NB4 (cell line): ENCODE data around the gene NPPC.
"Not testable (repeated sequence)": the region's sequence is repeated elsewhere in the genome, so short reads cannot be mapped to it uniquely, and the experiment has no call there.

Experiments
- DNase-seq: peaks from one replicate; pipeline ENCODE4 v3.0.0; 2010; ENCODE audit warnings: low read depth
- H3K4me3 ChIP-seq: one replicate; pipeline ENCODE4 v1.5.1; 2011; ENCODE audit warnings: mild to moderate bottlenecking, low read depth, low read length, moderate library complexity
- MYC ChIP-seq: IDR thresholded peaks from 2 replicates; pipeline ENCODE4 v1.6.1; 2011; ENCODE audit warnings: low read depth, low read length
- POLR2A ChIP-seq: IDR thresholded peaks from 2 replicates; pipeline ENCODE4 v1.6.1; 2011; ENCODE audit warnings: mild to moderate bottlenecking; ENCODE audit not compliant: insufficient read length; ENCODE audit errors: extremely low read depth
- TF ChIP-seq, protein P1 (sequence below): IDR thresholded peaks from one replicate; pipeline ENCODE4 v1.5.1; 2012; ENCODE audit warnings: low read depth, low read length
- TF ChIP-seq, protein P2 (sequence below): IDR thresholded peaks from 2 replicates; pipeline ENCODE4 v1.6.1; 2011; ENCODE audit warnings: low read depth, low read length

Gene NPPC

DNA sequence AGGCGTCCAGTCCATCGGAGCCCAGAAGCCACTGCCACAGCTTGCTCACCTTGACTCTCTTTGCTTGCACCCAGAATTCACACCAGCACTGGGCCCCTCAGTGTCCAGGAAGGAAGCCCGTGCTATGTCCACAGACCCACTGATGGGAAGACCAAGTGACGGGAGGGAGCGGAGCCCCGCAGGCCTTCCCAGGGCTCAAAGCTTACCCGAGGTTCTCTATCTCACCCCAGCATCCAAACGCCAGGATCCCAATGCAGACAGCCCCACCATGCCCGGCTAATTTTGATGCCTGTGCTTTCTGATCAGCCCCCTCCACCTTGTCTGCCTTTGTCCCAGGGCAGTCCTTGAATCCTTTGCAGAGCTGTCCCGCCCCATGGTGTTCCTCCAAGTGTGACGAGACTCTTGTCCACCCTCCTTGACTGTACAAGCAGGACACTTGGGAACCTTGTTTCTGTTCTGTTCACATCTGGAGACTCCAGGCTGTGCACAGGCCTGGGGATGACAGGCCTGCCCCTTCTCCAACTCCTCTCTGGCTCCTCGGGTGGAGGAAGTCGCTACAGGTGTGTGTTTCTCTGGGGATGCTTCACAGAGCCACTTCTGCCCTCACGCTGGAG lies 12.0 kb downstream of the NPPC start:
- H3K4me3 ChIP-seq: no peak overlapping the region
- DNase-seq: no peak
- TF ChIP-seq POLR2A (no peak), MYC (no peak)
- TF ChIP-seq, protein P1, sequence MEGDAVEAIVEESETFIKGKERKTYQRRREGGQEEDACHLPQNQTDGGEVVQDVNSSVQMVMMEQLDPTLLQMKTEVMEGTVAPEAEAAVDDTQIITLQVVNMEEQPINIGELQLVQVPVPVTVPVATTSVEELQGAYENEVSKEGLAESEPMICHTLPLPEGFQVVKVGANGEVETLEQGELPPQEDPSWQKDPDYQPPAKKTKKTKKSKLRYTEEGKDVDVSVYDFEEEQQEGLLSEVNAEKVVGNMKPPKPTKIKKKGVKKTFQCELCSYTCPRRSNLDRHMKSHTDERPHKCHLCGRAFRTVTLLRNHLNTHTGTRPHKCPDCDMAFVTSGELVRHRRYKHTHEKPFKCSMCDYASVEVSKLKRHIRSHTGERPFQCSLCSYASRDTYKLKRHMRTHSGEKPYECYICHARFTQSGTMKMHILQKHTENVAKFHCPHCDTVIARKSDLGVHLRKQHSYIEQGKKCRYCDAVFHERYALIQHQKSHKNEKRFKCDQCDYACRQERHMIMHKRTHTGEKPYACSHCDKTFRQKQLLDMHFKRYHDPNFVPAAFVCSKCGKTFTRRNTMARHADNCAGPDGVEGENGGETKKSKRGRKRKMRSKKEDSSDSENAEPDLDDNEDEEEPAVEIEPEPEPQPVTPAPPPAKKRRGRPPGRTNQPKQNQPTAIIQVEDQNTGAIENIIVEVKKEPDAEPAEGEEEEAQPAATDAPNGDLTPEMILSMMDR: no peak
- TF ChIP-seq, protein P2, sequence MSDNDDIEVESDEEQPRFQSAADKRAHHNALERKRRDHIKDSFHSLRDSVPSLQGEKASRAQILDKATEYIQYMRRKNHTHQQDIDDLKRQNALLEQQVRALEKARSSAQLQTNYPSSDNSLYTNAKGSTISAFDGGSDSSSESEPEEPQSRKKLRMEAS: no peak

DNA sequence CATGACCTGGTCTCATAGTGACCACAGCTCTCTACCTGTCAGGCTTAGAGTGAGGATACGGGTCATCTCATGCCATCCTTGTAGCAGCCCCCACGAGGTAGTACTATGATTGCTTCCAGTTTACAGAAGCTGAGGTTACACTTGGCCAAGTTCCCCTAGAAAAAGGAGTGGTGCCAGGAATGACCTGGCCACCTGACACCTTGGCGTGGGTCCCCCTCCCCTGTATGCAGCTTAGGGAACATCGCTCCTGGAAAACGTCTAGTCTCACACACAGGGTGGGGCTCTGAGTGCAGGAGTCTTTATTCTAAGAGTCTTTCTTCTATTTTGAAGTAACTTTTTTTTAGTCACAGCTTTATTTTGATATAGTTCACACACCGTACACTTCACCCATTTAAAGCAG lies 14.8 kb downstream of the NPPC start:
- no peak for DNase-seq
- no peak overlapping the region for H3K4me3 ChIP-seq
- TF ChIP-seq MYC (no peak), POLR2A (no peak)
- TF ChIP-seq, protein P2: no peak
- TF ChIP-seq, protein P1: no peak

DNA sequence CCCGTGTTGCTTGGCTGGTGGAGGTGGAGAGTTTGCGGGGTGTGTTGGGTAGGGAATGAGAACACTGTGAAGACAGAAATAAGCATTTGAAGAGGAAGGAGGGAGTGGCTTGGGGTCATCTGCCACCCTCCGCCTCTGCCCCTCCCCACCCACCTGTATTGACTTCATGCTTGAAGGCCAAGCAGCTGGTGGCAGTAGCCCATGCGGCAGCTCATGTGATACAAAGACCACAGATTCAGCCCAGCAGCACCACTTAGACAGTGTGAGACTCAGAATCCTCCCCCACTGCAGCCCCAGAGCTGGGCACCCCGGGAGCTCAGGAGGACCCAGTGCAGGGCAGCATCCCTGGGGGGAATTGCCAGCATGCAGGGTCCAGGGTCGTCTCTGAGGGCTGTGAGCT lies 15.4 kb downstream of the NPPC start:
- TF ChIP-seq MYC: no peak
- TF ChIP-seq, protein P1: no peak
- no peak for TF ChIP-seq POLR2A
- TF ChIP-seq, protein P2: no peak
- no peak overlapping the region for H3K4me3 ChIP-seq
- DNase-seq: no peak

DNA sequence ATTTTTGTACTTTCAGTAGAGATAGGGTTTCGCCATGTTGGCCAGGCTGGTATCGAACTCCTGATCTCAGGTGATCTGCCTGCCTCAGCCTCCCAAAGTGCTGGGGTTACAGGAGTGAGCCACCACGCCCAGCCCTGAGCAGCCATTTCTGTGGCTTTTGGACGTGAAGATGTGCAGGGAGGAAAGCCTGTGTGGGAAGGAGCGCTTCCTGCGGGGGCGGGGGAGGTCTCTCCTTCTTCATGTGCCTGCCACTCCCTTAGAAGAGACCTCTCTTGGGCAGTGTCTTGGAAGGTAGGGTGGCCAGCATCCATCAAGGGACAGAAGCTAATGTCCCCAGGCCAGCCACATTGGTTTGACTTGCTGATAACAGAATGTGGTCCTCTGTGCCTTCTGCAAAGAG lies 16.0 kb downstream of the NPPC start:
- not testable (repeated sequence) for H3K4me3 ChIP-seq, DNase-seq

DNA sequence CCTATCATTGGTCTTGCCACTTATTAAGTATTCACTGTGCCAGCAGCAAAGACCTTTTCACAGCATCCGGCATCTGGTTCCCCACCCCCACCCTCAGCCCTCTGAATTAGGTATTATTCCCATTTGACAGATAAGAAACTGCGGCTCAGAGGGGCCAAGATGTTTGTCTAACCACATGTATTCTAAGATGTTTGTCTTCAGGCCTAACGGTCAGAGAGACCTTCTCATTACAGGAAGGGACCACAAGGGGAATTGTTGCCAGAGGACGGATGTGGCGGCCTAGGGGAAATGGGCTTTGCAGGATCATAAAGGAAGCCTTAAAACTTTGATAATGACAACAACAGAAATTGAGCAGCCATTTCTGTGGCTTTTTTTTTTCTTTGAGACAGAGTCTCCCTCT lies 16.6 kb downstream of the NPPC start:
- DNase-seq: no peak
- TF ChIP-seq, protein P2: no peak
- TF ChIP-seq MYC (no peak), POLR2A (no peak)
- TF ChIP-seq, protein P1: no peak
- H3K4me3 ChIP-seq: no peak overlapping the region

DNA sequence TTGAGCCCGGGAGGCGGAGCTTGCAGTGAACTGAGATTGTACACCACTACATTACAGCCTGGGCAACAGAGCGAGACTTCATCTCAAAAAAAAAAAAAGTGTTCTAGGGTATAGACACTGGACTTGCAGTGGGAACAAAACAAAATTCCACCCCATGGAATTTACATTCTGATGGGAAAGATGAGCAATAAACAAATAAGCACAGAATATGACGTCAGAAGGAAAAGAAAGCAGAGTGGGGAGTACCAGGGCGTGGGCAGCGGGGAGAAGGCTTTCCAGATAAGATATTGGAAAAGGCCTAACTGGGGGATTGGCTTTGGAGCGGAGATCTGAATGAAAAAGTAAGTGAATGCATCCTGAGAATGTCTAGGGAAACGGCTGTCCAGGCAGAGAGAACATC lies 17.6 kb downstream of the NPPC start:
- DNase-seq: no peak
- no peak overlapping the region for H3K4me3 ChIP-seq
- TF ChIP-seq MYC: no peak
- TF ChIP-seq POLR2A: no peak

DNA sequence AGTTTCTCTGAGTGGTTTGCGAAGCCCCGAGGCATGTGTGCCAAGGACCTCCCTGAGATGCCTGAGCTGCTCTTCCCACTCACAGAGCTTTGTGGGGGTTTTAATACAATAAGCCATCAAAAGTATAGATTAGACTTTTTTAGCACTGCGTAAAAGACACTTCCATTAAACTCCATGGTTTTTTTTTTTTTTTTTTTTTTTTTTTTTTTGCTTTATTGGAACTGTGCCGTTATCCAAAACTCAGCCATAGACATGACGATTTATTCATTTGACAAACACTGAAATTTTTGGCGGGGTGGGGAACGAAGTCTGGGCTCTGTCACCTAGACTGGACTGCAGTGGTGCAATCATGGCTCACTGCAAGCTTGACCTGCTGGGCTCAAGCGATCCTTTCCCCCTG lies 18.4 kb downstream of the NPPC start:
- no peak for DNase-seq
- TF ChIP-seq, protein P1: no peak
- TF ChIP-seq POLR2A (no peak), MYC (no peak)
- TF ChIP-seq, protein P2: no peak
- no peak overlapping the region for H3K4me3 ChIP-seq
